NCI-H1930 (cell line): Measurements from ENCODE around the gene CHAD.
A peak's percentile ranks its signal among the peaks of the same experiment; 100 is the strongest.

Experiments used
- DNase-seq, 2 experiments: peaks; one replicate each; lab custom pipeline; 2025; lab: John Stamatoyannopoulos, UW

Gene CHAD, protein sequence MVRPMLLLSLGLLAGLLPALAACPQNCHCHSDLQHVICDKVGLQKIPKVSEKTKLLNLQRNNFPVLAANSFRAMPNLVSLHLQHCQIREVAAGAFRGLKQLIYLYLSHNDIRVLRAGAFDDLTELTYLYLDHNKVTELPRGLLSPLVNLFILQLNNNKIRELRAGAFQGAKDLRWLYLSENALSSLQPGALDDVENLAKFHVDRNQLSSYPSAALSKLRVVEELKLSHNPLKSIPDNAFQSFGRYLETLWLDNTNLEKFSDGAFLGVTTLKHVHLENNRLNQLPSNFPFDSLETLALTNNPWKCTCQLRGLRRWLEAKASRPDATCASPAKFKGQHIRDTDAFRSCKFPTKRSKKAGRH

GRCh38 chr17:50468304-50469207, at the start of gene CHAD:
CHAD (minus strand) TSS chr17:50468880; CDS start chr17:50468813, 67 bp downstream.
- no peak for DNase-seq

GRCh38 chr17:50517504-50518383, 49.1 kb upstream of the CHAD start:
- no peak for DNase-seq

GRCh38 chr17:50517011-50517410, 48.3 kb upstream of the CHAD start:
- DNase-seq: no peak

- DNase-seq: no peak
Measured at GRCh38 chr17:50514936-50515702, 46.4 kb upstream of the CHAD start.

- DNase-seq: no peak
Measured at GRCh38 chr17:50514388-50514787, 45.7 kb upstream of the CHAD start.

DNA sequence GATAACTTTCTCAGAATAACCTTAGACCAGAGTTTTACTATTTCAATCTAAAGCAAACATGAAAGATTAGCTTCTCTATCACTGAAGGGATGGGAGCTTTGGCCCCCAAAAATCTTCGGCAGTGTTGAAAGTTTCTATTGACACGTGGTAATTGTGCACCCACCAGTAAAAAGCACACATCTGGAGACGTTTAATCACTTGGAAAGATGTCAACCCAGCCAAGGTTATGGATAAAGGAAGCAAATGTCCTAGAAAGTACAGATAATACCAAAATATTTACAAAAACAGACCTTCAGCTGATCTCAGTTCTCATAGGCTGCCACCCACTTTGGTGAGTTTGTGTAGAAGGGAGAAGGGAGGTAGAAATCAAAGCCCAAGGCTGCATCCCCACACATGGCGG, 44.8 kb upstream of the CHAD start:
- no peak for DNase-seq

GRCh38 chr17:50511058-50511457, 42.4 kb upstream of the CHAD start:
- DNase-seq: no peak

- no peak for DNase-seq
Measured at GRCh38 chr17:50508573-50509460, 40.1 kb upstream of the CHAD start.

DNA sequence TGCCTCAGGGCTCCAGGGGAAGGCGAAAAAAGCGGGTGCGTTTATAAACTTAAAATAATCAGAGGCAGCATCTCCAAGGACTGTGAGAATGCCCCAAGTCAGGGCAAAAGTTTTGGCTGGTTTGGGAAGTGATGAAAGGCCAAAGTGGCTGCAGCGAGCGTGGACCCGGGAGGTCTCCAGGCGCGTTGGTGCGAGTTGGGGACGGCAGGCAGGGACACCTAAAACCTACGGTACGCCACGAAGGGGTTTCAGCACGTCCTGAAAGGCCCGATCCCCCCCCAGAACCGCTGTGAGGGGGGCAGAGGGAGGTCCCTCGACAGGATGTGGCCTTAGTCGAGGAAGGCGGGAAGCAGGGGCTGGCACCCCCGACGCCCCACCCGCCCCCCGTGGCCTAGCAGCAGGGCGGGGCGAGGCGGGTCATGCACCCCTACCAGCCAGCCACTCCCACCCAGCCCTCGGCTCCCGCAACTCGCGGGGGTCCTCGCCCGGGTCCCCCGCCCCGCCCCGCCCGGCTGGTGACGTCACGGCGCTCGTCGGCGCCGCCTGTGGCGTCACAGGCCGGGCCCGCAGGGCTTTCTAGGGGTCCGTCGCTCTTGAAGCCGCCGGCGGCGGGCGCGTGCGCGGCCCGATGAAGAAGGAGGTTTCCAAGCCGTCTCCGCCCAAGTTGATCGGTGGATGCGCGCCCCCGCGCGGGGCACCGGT, 39.3 kb upstream of the CHAD start, which contains the start of gene MYCBPAP:
MYCBPAP (plus strand) TSS at position 569 of the 702 bp plus-strand sequence. CDS start 236 bp downstream, outside the sequence.
- DNase-seq: peak; percentile 86 to 90

GRCh38 chr17:50506298-50506697, 37.6 kb upstream of the CHAD start:
- DNase-seq: no peak

- DNase-seq: no peak
Measured at GRCh38 chr17:50505591-50506130, 37.0 kb upstream of the CHAD start.

DNA sequence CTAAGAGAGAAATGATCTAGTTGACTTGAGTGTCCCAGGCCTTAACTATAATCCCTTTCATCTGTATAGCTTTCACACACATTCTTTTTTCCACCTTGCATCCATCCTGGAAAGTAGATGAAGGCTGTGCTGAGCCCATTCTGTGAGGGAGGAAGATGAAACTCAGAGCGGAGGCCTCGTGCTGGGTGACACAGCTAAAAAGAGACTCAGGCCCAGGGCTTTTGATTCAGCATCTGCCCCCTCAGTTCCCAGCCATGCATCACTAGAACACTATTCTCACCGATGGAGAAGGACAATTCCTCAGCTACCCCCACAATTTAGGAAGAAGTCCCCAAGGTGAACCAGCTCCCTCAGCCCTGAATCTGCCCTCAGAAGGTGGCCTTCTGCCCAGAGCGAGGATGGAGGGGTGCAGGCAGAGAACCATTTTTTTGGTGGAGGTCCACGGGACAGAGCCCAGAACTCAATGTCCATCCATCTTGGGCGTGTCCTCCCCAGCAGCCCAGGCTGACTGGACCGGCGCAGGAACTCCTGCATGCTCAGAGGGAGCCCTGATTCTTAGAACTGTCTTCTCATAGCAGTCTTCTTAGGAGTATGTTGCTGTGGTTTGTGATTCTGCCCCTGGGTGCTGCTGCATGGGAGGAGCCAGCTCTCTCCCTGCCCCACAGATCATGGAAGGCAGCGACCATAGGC, 33.8 kb upstream of the CHAD start:
- no peak for DNase-seq

DNA sequence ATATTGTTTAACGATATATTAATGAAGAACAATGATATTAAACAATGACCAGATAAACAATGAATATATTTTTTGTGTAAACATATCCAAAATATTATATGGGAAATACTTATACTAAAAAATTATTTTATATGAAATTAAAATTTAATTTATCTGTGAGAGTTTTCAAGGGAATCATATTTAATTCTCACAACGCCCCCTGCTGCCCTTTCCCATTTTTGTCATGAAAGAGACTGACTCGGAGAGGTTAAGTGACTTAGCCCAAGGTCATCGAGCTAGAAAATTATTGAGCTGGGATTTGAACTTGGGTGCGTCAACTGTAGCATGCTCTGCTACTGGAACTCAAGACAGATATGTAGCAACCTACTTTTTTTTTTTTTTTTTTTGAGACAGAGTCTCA, 32.4 kb upstream of the CHAD start:
- DNase-seq: peak in 1 of 2 experiments; percentile 6

GRCh38 chr17:50499721-50500120, 31.0 kb upstream of the CHAD start:
- DNase-seq: no peak

DNA sequence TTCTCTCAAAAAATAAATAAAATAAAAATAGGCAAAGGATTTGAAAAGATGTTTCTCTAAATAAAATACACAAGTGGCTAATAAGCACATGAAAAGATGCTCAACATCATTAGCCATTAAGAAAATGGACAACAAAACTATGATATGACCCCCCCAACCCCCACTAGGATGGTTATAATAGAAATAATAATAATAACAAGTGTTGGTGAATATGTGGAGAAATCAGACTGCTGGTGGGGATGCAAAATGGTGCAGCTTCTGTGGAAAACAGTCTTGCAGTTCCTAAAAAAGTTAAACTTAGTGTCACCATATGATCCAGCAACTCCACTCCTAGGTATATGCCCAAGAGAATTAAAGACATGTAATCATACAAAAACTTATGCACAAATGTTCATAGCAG, 30.6 kb upstream of the CHAD start:
- no peak for DNase-seq

DNA sequence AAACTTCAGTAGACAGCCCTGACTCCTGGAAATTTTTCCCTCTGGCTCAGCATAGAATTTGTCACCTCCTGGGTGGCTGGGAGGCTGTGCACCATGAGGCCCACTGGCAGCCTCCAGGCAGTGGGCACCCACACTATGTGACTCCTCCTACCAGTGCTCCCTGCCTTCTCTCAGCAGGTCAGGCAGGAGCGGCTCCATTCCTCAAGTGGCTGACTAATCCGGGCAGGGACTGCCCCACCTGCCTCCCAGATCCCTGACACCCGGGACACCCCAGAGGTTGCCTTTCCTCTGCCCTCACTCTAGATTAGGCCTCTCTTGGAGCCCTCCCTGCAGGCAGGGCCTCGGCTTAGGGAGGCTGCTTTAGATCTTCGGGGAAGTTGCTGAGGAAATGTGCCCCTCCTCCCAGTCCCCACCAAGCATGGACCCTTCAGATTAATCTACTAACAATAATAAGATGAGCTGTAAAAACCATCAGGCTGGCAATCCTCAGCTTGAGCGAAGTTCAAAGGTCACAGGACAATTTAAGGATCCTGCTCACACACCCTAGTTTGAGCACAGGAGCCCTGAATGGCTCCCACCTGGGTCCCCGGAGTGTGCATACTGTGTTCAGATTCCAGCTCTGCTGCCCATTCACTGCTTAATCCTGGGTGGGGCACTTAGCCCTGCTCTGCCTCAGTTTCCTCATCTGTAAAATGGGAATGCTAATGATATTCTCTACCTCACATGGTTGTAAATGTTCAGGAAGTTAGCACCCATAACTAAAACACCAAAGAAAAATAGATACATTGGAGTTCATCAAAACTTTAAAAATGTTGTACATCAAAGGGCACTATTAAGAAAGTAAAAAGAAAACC, 29.6 kb upstream of the CHAD start:
- DNase-seq: no peak

DNA sequence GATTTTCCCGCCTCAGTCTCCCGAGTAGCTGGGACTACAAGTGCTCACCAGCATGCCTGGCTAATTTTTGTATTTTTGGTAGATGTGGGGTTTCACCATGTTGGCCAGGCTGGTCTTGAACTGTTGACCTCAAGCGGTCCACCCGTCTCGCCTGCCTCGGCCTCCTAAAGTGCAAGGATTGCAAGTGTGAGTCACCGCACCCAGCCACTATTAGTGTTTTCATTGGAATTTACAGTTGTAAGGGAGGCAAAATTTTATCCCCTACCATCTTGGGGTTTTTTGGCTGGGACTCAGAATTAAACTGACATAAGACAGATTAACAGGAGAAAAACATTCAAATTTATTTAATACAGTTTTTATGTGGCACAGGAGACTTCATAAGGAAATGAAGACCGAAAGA, 27.2 kb upstream of the CHAD start:
- no peak for DNase-seq
